ENCODE data around the gene GNPTAB. TPM values are rescaled to one million over a fixed set of nuclear protein-coding genes. Genes with fewer than 3 reads are reported as not detected.

GNPTAB gene
- total and polyA plus RNA-seq, 2 of the 13 experiments (the other 11 are each of a cell fraction or from before 2014, with no cell fraction given) = 13.6 to 19.4 TPM

- TF ChIP-seq ZNF740 (CRISPR knock-in tag; IDR thresholded peaks at IDR 0.05) = no peak
- TF ChIP-seq ADNP (CRISPR knock-in tag; IDR thresholded peaks at IDR 0.05) = no peak
- TF ChIP-seq ZNF879 (CRISPR knock-in tag; IDR thresholded peaks at IDR 0.05) = no peak
- TF ChIP-seq DDIT3 (CRISPR knock-in tag; IDR thresholded peaks at IDR 0.05) = no peak
- no peak for TF ChIP-seq ZNF251 (CRISPR knock-in tag; IDR thresholded peaks at IDR 0.05)
- TF ChIP-seq NBN (conservative IDR thresholded peaks at IDR 0.05) = no peak
- peak; percentile 63 for TF ChIP-seq KMT2B (CRISPR knock-in tag; IDR thresholded peaks at IDR 0.05)
- no peak for TF ChIP-seq TSC22D2 (CRISPR knock-in tag; IDR thresholded peaks at IDR 0.05; ENCODE audit: borderline replicate concordance)
- no peak for TF ChIP-seq ZNF737 (CRISPR knock-in tag; IDR thresholded peaks at IDR 0.05; ENCODE audit: borderline replicate concordance)
- peak; percentile 90 for TF ChIP-seq ESRRA (CRISPR knock-in tag; IDR thresholded peaks at IDR 0.05; ENCODE audit: low read depth)
- TF ChIP-seq NONO (IDR thresholded peaks at IDR 0.05) = no peak
- peak; percentile 72; the same call in 1 of the 2 replicates for TF ChIP-seq NONO (CRISPR knock-in tag; conservative IDR thresholded peaks at IDR 0.05)
- TF ChIP-seq ARHGAP35 (CRISPR knock-in tag; IDR thresholded peaks at IDR 0.05; ENCODE audit: borderline replicate concordance) = no peak
- TF ChIP-seq REPIN1 (CRISPR knock-in tag; IDR thresholded peaks at IDR 0.05; ENCODE audit: borderline replicate concordance, low read depth) = no peak
- no peak for TF ChIP-seq SKIL (CRISPR knock-in tag; IDR thresholded peaks at IDR 0.05; ENCODE audit: borderline replicate concordance)
- TF ChIP-seq ZSCAN31 (CRISPR knock-in tag; IDR thresholded peaks at IDR 0.05; ENCODE audit: low read depth) = no peak
- TF ChIP-seq ZNF230 (CRISPR knock-in tag; IDR thresholded peaks at IDR 0.05) = no peak
- no peak for TF ChIP-seq GATA4 (IDR thresholded peaks at IDR 0.05; ENCODE audit: borderline replicate concordance, low read depth)
- TF ChIP-seq MLLT10 (CRISPR knock-in tag; IDR thresholded peaks at IDR 0.05) = no peak
- peak; percentile 87; the same call in 1 of the 2 replicates for TF ChIP-seq HNF4G (IDR thresholded peaks at IDR 0.05; ENCODE audit: borderline replicate concordance, low read depth, low read length)
- TF ChIP-seq HNF4G (CRISPR knock-in tag; IDR thresholded peaks at IDR 0.05; ENCODE audit: borderline replicate concordance, low read depth) = peak; percentile 77; the same call in 1 of the 2 replicates
- TF ChIP-seq ZFX (CRISPR knock-in tag; IDR thresholded peaks at IDR 0.05; ENCODE audit: low read depth) = peak; percentile 56
- no peak for TF ChIP-seq ZNF589 (CRISPR knock-in tag; conservative IDR thresholded peaks at IDR 0.05)
- no peak for TF ChIP-seq EHMT2 (IDR thresholded peaks at IDR 0.05; ENCODE audit: borderline replicate concordance, low read depth, low read length)
- no peak for TF ChIP-seq GABPA (IDR thresholded peaks at IDR 0.05; ENCODE audit: low read depth, low read length)
- TF ChIP-seq GABPA (CRISPR knock-in tag; IDR thresholded peaks at IDR 0.05; ENCODE audit: low read depth) = no peak
- TF ChIP-seq ZNF550 (CRISPR knock-in tag; IDR thresholded peaks at IDR 0.05; ENCODE audit: borderline replicate concordance) = no peak
- TF ChIP-seq SKI (IDR thresholded peaks at IDR 0.05; ENCODE audit: partially characterized antibody) = no peak
- no peak for TF ChIP-seq ZNF775 (CRISPR knock-in tag; IDR thresholded peaks at IDR 0.05; ENCODE audit: borderline replicate concordance)
- TF ChIP-seq PRPF4 (IDR thresholded peaks at IDR 0.05; ENCODE audit: low read depth, low read length, poor library complexity, severe bottlenecking) = no peak
- peak; percentile 49 for TF ChIP-seq DRAP1 (CRISPR knock-in tag; IDR thresholded peaks at IDR 0.05)
Measured at GRCh38 chr12:101713059-101713682, 117.6 kb downstream of the GNPTAB start (continued).
